Panc1 (cell line): Measurements from ENCODE around the gene LIME1.

Experiments
- CTCF ChIP-seq: fragments of 450-650 bp; IDR thresholded peaks from 2 replicates; pipeline ENCODE4 v1.5.1; 2017; ENCODE audit warnings: mild to moderate bottlenecking
- REST ChIP-seq, 2 experiments: IDR thresholded peaks; 2 replicates each; pipeline ENCODE4 v1.6.1; 2011 to 2012; ENCODE audit warnings: low read depth in 2 of 2, control low read depth in 1 of 2, low read length in 1 of 2, mild to moderate bottlenecking in 1 of 2, moderate library complexity in 1 of 2; ENCODE audit not compliant: insufficient read depth in 1 of 2

- TF ChIP-seq REST (IDR thresholded peaks at IDR 0.05; ENCODE audit: insufficient read depth in 1 of 2, low read depth in 2 of 2, low read length in 1 of 2) (no peak), CTCF (no peak)
Observed at GRCh38 chr20:63754008-63754407, 17.5 kb downstream of the LIME1 start.
